A549 (cell line): ENCODE measurements around the gene N4BP3. TPM values are rescaled to one million over a fixed set of nuclear protein-coding genes. Genes with fewer than 3 reads are reported as not detected.
"Not testable (repeated sequence)": the region's sequence is repeated elsewhere in the genome, so short reads cannot be mapped to it uniquely, and the experiment has no call there.

Experiments
- ATAC-seq, 2 experiments: fragments of 200-7000 bp in 1 of 2; fragments of >200 bp in 1 of 2; cut with Nextera tagmentation in 1 of 2; cut with Tn5 transposase in 1 of 2; 3 replicates each; pipeline versions ENCODE4 v1.8.0 to v1.9.1; 2018 to 2020; ENCODE audit warnings: mild to moderate bottlenecking in 1 of 2, moderate library complexity in 1 of 2
- CTCF ChIA-PET: fragments of 300-600 bp; sonication (Branson Sonifier 250); formaldehyde crosslinking; extraction: SDS; loops from one replicate; lab custom pipeline; 2021; ENCODE audit warnings: antibody characterized with exemption, inconsistent platforms; lab: Yijun Ruan, JAX
- POLR2A ChIA-PET: fragments of 350-600 bp; formaldehyde crosslinking; extraction: SDS; loops from one replicate; lab custom pipeline; 2021; ENCODE audit warnings: antibody characterized with exemption, inconsistent platforms; lab: Yijun Ruan, JAX
- DNase-seq, 2 experiments: peaks; one replicate each; pipeline versions ENCODE4 v3.0.0 to v3.0.0-alpha.2; 2011 to 2016; ENCODE audit warnings: low read depth in 1 of 2, low spot score in 1 of 2
- FAIRE-seq: peaks from 2 replicates; lab custom pipeline; 2011; peaks lifted over from hg19 to GRCh38; lab: Jason Lieb, UNC
- H3K27ac ChIP-seq, 2 experiments: fragments of >200 bp; sonication (Bioruptor Twin); formaldehyde crosslinking; 3 replicates each; pipeline ENCODE4 v1.5.1; 2016 to 2017
- H3K4me1 ChIP-seq: fragments of >200 bp; sonication (Bioruptor Twin); formaldehyde crosslinking; 3 replicates; pipeline ENCODE4 v1.6.1; 2016
- H3K4me2 ChIP-seq: fragments of >200 bp; sonication (Bioruptor Twin); formaldehyde crosslinking; 3 replicates; pipeline ENCODE4 v1.6.1; 2016
- H3K4me3 ChIP-seq: fragments of >200 bp; sonication (Bioruptor Twin); formaldehyde crosslinking; 3 replicates; pipeline ENCODE4 v1.5.1; 2016
- H3K9me3 ChIP-seq: fragments of >200 bp; sonication (Bioruptor Twin); formaldehyde crosslinking; 3 replicates; pipeline ENCODE4 v1.6.1; 2016
- BHLHE40 ChIP-seq: IDR thresholded peaks from 2 replicates; pipeline ENCODE4 v1.6.1; 2012; ENCODE audit warnings: low read depth, low read length, inconsistent platforms
- EHMT2 ChIP-seq: fragments of 200-600 bp; sonication (generic); IDR thresholded peaks from 2 replicates; pipeline ENCODE4 v1.6.1; 2016; ENCODE audit warnings: antibody characterized with exemption, low read depth, mild to moderate bottlenecking, moderate library complexity
- EP300 ChIP-seq, 2 experiments: fragments of >200 bp; sonication (Bioruptor Twin); formaldehyde crosslinking; IDR thresholded peaks; 2 replicates in 1 of 2; 3 replicates in 1 of 2; pipeline ENCODE4 v1.6.1; 2016 to 2017
- FOSB ChIP-seq: fragments of 250-450 bp; sonication (Bioruptor Pico); IDR thresholded peaks from 2 replicates; pipeline ENCODE4 v1.5.0; 2020; ENCODE audit warnings: mild to moderate bottlenecking, moderate library complexity
- HOXB13 ChIP-seq: fragments of 250-450 bp; sonication (Bioruptor Pico); IDR thresholded peaks from 2 replicates; pipeline ENCODE4 v1.5.0; 2020; ENCODE audit warnings: low read depth, mild to moderate bottlenecking, moderate library complexity
- KDM5A ChIP-seq: fragments of 200-600 bp; sonication (generic); IDR thresholded peaks from 2 replicates; pipeline ENCODE4 v1.6.1; 2016; ENCODE audit warnings: antibody characterized with exemption, mild to moderate bottlenecking
- MAZ ChIP-seq: fragments of 150-350 bp; IDR thresholded peaks from 2 replicates; pipeline ENCODE4 v1.6.1; 2014; ENCODE audit warnings: antibody characterized with exemption, low read depth, low read length, borderline replicate concordance
- MYC ChIP-seq: IDR thresholded peaks from 2 replicates; pipeline ENCODE4 v1.6.1; 2012; ENCODE audit warnings: mild to moderate bottlenecking, inconsistent platforms, low read length, improper control_type of control experiment, borderline replicate concordance
- NFE2L2 ChIP-seq: fragments of 150-350 bp; conservative IDR thresholded peaks from 2 replicates; pipeline ENCODE4 v1.6.1; 2014; ENCODE audit warnings: low read length
- POLR2A ChIP-seq: IDR thresholded peaks from 2 replicates; pipeline ENCODE4 v1.6.1; 2012; ENCODE audit warnings: mild to moderate bottlenecking, low read length
- POLR2AphosphoS2 ChIP-seq: conservative IDR thresholded peaks from 2 replicates; pipeline ENCODE4 v1.6.1; 2012; ENCODE audit warnings: low read length, improper control_type of control experiment, inconsistent platforms
- RAD21 ChIP-seq, 2 experiments: fragments of >200 bp in 1 of 2; sonication (Bioruptor Twin) in 1 of 2; formaldehyde crosslinking in 1 of 2; IDR thresholded peaks in 1 of 2; conservative IDR thresholded peaks in 1 of 2; 2 replicates in 1 of 2; 3 replicates in 1 of 2; pipeline ENCODE4 v1.6.1; 2012 to 2018; ENCODE audit warnings: inconsistent platforms in 1 of 2
- TFCP2L1 ChIP-seq: fragments of 250-450 bp; sonication (Bioruptor Pico); IDR thresholded peaks from 2 replicates; pipeline ENCODE4 v1.5.0; 2021; ENCODE audit warnings: mild to moderate bottlenecking
- TP53 ChIP-seq: fragments of 250-450 bp; sonication (Bioruptor Pico); IDR thresholded peaks from 2 replicates; pipeline ENCODE4 v1.5.0; 2021; ENCODE audit warnings: mild to moderate bottlenecking, moderate library complexity
- ZC3H11A ChIP-seq: fragments of 450-650 bp; IDR thresholded peaks from 2 replicates; pipeline ENCODE4 v1.6.1; 2014; ENCODE audit warnings: antibody characterized with exemption, mild to moderate bottlenecking
- ZFP36 ChIP-seq: fragments of 450-650 bp; IDR thresholded peaks from 2 replicates; pipeline ENCODE4 v1.6.1; 2014; ENCODE audit warnings: borderline replicate concordance; ENCODE audit not compliant: partially characterized antibody
- ZNF302 ChIP-seq: fragments of 250-450 bp; sonication (Bioruptor Pico); IDR thresholded peaks from 2 replicates; pipeline ENCODE4 v1.9.0; 2021; ENCODE audit warnings: inconsistent platforms, mild to moderate bottlenecking, moderate library complexity
- WGBS: methylation state at CpG from one replicate; pipeline ENCODE4 v1.1.6; 2017; ENCODE audit errors: missing lambda C conversion rate; 5-methylcytosine and 5-hydroxymethylcytosine counted together
- polyA plus RNA-seq, 4 experiments: library from polyadenylated mRNA; depleted of rRNA in 3 of 4; stranded (reverse); fragments of >200 nt; fragmentation: RNase III in 1 of 4; extraction: RNeasy Plus Mini Kit Qiagen cat#74134 plus additional on column Dnase treatment in 1 of 4; gene quantifications; 2 replicates in 3 of 4; 3 replicates in 1 of 4; pipeline ENCODE4 v1.2.3, GENCODE V29; 2011 to 2017
- TF ChIP-seq, protein P1 (sequence below): fragments of 250-450 bp; sonication (Bioruptor Pico); IDR thresholded peaks from 2 replicates; pipeline ENCODE4 v1.5.0; 2020; ENCODE audit warnings: low read depth, mild to moderate bottlenecking, moderate library complexity
- TF ChIP-seq, protein P2 (sequence below): IDR thresholded peaks from 2 replicates; pipeline ENCODE4 v1.6.1; 2012
- TF ChIP-seq, protein P3 (sequence below): IDR thresholded peaks from 2 replicates; pipeline ENCODE4 v1.6.1; 2012; ENCODE audit warnings: low read depth, borderline replicate concordance
- TF ChIP-seq, protein P4 (sequence below): fragments of 250-450 bp; sonication (Bioruptor Pico); IDR thresholded peaks from 2 replicates; pipeline ENCODE4 v1.5.0; 2021; ENCODE audit warnings: mild to moderate bottlenecking, moderate library complexity, borderline replicate concordance

Gene N4BP3
- polyA plus RNA-seq, 2 of the 4 experiments (the other 2 are of a cell fraction), result 0.12 to 0.15 TPM

DNA sequence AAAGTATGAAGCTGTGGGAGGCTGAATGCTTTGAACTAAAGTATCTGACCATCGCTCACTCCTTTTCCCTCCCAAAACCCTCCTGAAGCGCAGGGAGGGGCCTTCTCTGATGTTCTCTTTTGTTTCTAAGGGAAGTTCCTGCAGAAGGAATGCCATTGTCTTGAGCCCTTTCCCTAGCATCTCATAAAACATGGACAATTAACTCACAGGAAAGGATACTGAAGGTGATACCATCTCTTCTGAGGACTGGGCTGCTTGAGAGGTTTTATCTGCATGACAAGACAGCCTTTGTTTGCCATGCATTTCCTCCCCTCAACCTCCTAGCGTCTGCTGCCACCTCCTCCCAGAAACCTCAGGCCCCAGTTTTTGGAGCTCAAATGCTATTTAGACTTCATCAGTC lies 13.2 kb downstream of the N4BP3 start (continued):
- TF ChIP-seq, protein P1, sequence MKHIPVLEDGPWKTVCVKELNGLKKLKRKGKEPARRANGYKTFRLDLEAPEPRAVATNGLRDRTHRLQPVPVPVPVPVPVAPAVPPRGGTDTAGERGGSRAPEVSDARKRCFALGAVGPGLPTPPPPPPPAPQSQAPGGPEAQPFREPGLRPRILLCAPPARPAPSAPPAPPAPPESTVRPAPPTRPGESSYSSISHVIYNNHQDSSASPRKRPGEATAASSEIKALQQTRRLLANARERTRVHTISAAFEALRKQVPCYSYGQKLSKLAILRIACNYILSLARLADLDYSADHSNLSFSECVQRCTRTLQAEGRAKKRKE, result no peak

- ATAC-seq, H3K4me1 ChIP-seq, POLR2A ChIA-PET, H3K9me3 ChIP-seq, H3K27ac ChIP-seq, FAIRE-seq, H3K4me2 ChIP-seq, DNase-seq, H3K4me3 ChIP-seq: not testable (repeated sequence)
- CTCF ChIA-PET, result interaction anchor here (1.2 kb wide), 1 partner anchor 51 kb away, joined by 3 read pairs; no protein-coding TSS in a partner anchor
- WGBS, result 83% methylated on average over 12 of the region's 14 CpGs
These were observed 14.1 kb downstream of the N4BP3 start for GRCh38 chr5:178127300-178128009.

- 94% methylated on average over 9 of the region's 9 CpGs for WGBS
- Histone ChIP-seq H3K4me3 (no peak overlapping the region; the same call in 2 of the 3 replicates), H3K27ac (peak overlapping the region in 1 of 2 experiments; percentile 98; a peak in 2 of 6 replicates), H3K9me3 (no peaks in the 10 kb centered on the region), H3K4me2 (peak overlapping the region; percentile 69), H3K4me1 (peaks cover 7% of the 10 kb centered on the region; the same call in 1 of the 3 replicates)
- ATAC-seq (no peak), FAIRE-seq (no peak), DNase-seq (no peak)
- ChIA-PET CTCF (interaction anchor here (1.0 to 2.4 kb wide), 4 partner anchors 9 to 53 kb away, joined by 3 to 13 read pairs (median 4); no protein-coding TSS in a partner anchor), POLR2A (interaction anchor here (0.7 kb wide), 1 partner anchor 52 kb away, joined by 6 read pairs; no protein-coding TSS in a partner anchor)
- TF ChIP-seq FOSB (CRISPR knock-in tag) (no peak), KDM5A (no peak), POLR2AphosphoS2 (no peak), EP300 (IDR thresholded peaks at IDR 0.05) (no peak), ZFP36 (no peak), TP53 (no peak), ZC3H11A (no peak), NFE2L2 (no peak), EHMT2 (no peak), MAZ (no peak), BHLHE40 (no peak)
These were observed 16.0 kb downstream of the N4BP3 start for GRCh38 chr5:178129296-178129695.

DNA sequence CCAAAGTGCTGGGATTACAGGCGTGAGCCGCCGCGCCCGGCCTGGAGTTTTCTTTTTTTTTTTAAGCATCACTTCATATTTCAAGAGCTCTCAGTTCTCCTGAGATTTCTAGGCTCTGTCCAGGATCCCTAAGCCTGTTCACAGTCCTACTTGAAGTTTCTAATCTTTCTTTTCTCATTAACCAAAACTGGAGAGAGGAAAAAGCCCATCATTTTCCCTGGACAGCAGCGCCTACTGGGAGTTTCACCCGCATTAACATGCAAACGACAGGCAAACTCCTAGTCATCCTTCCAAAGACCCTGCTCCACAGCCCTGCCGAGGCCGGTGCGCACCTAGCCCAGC lies 16.9 kb downstream of the N4BP3 start:
- H3K9me3 ChIP-seq, H3K4me1 ChIP-seq, ATAC-seq, POLR2A ChIA-PET, FAIRE-seq, DNase-seq: not testable (repeated sequence)
- whole genome bisulfite sequencing, result 3% methylated on average over 8 of the region's 11 CpGs
- Histone ChIP-seq H3K27ac (peak overlapping the region; percentile 94 to 98), H3K4me2 (peak overlapping the region; percentile 69), H3K4me3 (peak overlapping the region; percentile 77)
- CTCF ChIA-PET, result interaction anchor here (0.7 to 2.4 kb wide), 3 partner anchors 10 to 19 kb away, joined by 3 to 13 read pairs (median 3); no protein-coding TSS in a partner anchor

- CTCF ChIA-PET, result interaction anchor here (1.1 to 2.2 kb wide), 6 partner anchors 10 to 55 kb away, joined by 3 to 9 read pairs (median 3); no protein-coding TSS in a partner anchor
- POLR2A ChIA-PET, result interaction anchor here (0.6 kb wide), 1 partner anchor 23 kb away, joined by 3 read pairs; the partner anchor contains the start of gene NHP2
- Histone ChIP-seq H3K4me1 (peaks cover 7% of the 10 kb centered on the region; the same call in 1 of the 3 replicates), H3K4me3 (peak within 1 kb of the TSS; percentile 77), H3K4me2 (peak within 1 kb of the TSS; percentile 81), H3K27ac (peak within 1 kb of the TSS; percentile 94 to 98), H3K9me3 (no peaks in the 10 kb centered on the region)
- 2% methylated on average over 18 of the region's 102 CpGs for WGBS
- DNase-seq (peak; percentile 84 to 86), FAIRE-seq (no peak), ATAC-seq (peak; percentile 94)
- TF ChIP-seq TFCP2L1 (CRISPR knock-in tag), result peak; percentile 68; the same call in 1 of the 2 replicates
- 0 out of 5 replicates have a peak, but pooled peaks of 1 of the 2 experiments have one; percentile 15 for TF ChIP-seq RAD21 (conservative IDR thresholded peaks at IDR 0.05 in 1 of 2, IDR thresholded peaks at IDR 0.05 in 1 of 2)
- no peak for TF ChIP-seq ZFP36
- TF ChIP-seq, protein P2, sequence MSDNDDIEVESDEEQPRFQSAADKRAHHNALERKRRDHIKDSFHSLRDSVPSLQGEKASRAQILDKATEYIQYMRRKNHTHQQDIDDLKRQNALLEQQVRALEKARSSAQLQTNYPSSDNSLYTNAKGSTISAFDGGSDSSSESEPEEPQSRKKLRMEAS, result peak; percentile 87; the same call in 1 of the 2 replicates
- TF ChIP-seq, protein P3, sequence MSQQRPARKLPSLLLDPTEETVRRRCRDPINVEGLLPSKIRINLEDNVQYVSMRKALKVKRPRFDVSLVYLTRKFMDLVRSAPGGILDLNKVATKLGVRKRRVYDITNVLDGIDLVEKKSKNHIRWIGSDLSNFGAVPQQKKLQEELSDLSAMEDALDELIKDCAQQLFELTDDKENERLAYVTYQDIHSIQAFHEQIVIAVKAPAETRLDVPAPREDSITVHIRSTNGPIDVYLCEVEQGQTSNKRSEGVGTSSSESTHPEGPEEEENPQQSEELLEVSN, result peak; percentile 74; the same call in 1 of the 2 replicates
- TF ChIP-seq, protein P4, sequence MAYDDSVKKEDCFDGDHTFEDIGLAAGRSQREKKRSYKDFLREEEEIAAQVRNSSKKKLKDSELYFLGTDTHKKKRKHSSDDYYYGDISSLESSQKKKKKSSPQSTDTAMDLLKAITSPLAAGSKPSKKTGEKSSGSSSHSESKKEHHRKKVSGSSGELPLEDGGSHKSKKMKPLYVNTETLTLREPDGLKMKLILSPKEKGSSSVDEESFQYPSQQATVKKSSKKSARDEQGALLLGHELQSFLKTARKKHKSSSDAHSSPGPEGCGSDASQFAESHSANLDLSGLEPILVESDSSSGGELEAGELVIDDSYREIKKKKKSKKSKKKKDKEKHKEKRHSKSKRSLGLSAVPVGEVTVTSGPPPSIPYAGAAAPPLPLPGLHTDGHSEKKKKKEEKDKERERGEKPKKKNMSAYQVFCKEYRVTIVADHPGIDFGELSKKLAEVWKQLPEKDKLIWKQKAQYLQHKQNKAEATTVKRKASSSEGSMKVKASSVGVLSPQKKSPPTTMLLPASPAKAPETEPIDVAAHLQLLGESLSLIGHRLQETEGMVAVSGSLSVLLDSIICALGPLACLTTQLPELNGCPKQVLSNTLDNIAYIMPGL, result peak; percentile 56; the same call in 1 of the 2 replicates
- TF ChIP-seq EHMT2, result no peak
- no peak for TF ChIP-seq ZNF302 (CRISPR knock-in tag)
- peak; percentile 57 for TF ChIP-seq POLR2A
- TF ChIP-seq HOXB13 (CRISPR knock-in tag), result no peak
- TF ChIP-seq MYC, result no peak
These were observed 17.5 kb downstream of the N4BP3 start, which contains the start of gene RMND5B for GRCh38 chr5:178130576-178131445. TSS of gene RMND5B (plus strand) at chr5:178131014. CDS start at chr5:178138120, 7,106 bp downstream.
